GM12878 (cell line): ENCODE measurements around the gene IGSF8. TPM values are rescaled to one million over a fixed set of nuclear protein-coding genes. Genes with fewer than 3 reads are reported as not detected.

ENCODE experiments used
- ATAC-seq: fragments of 200-7000 bp; cut with Tn5 transposase; 3 replicates; pipeline ENCODE4 v1.9.1; 2020; ENCODE audit warnings: mild to moderate bottlenecking, moderate library complexity
- BruUV-seq: library from RNA; stranded (reverse); fragments of 400-500 nt; replicated peaks from 2 replicates; lab custom pipeline; 2021; lab: Mats Ljungman, UMichigan
- CTCF ChIA-PET: fragments of 300-600 bp; sonication (Branson Sonifier 250); formaldehyde crosslinking; extraction: SDS; loops from one replicate; lab custom pipeline; 2021; ENCODE audit warnings: inconsistent platforms; lab: Yijun Ruan, JAX
- POLR2A ChIA-PET: fragments of 350-600 bp; formaldehyde crosslinking; extraction: SDS; loops from one replicate; lab custom pipeline; 2021; ENCODE audit warnings: inconsistent platforms; lab: Charles Lee
- RAD21 ChIA-PET: fragments of 300-600 bp; sonication (Branson Sonifier 250); formaldehyde crosslinking; loops from one replicate; lab custom pipeline; 2023; ENCODE audit warnings: antibody characterized with exemption; ENCODE audit not compliant: unreplicated experiment; lab: Charles Lee
- SMC1A ChIA-PET: fragments of 300-600 bp; sonication (Branson Sonifier 250); formaldehyde crosslinking; loops from one replicate; lab custom pipeline; 2023; ENCODE audit not compliant: unreplicated experiment, uncharacterized antibody; lab: Charles Lee
- DNase-seq: peaks from one replicate; pipeline ENCODE4 v3.0.0-alpha.2; 2011; ENCODE audit warnings: low read depth, low spot score
- FAIRE-seq: peaks from 3 replicates; lab custom pipeline; 2011; peaks lifted over from hg19 to GRCh38; lab: Jason Lieb, UNC
- H2AFZ ChIP-seq: 2 replicates; pipeline ENCODE4 v1.6.0; 2011; ENCODE audit warnings: low read depth, low read length, control low read depth; ENCODE audit not compliant: control insufficient read depth
- H3K27ac ChIP-seq: 2 replicates; pipeline ENCODE4 v1.5.1; 2011; ENCODE audit warnings: control low read depth; ENCODE audit not compliant: control insufficient read depth, insufficient read depth
- H3K27me3 ChIP-seq, 2 experiments: replicated peaks in 1 of 2; 2 replicates each; pipeline versions ENCODE4 v1.6.0 to v1.6.1; 2011; ENCODE audit warnings: low read length in 1 of 2; ENCODE audit not compliant: control insufficient read depth in 2 of 2, insufficient read depth in 2 of 2
- H3K36me3 ChIP-seq, 2 experiments: 2 replicates each; pipeline ENCODE4 v1.5.1; 2011; ENCODE audit warnings: low read length in 1 of 2; ENCODE audit not compliant: control insufficient read depth in 2 of 2, insufficient read depth in 2 of 2
- H3K4me1 ChIP-seq: 2 replicates; pipeline ENCODE4 v1.6.1; 2011; ENCODE audit warnings: mild to moderate bottlenecking, low read length, moderate library complexity, mixed read lengths; ENCODE audit not compliant: control insufficient read depth, insufficient read depth
- H3K4me2 ChIP-seq: 2 replicates; pipeline ENCODE4 v1.6.0; 2011; ENCODE audit warnings: control low read depth; ENCODE audit not compliant: control insufficient read depth, insufficient read depth
- H3K4me3 ChIP-seq: fragments of 200-600 bp; sonication (generic); 2 replicates; pipeline ENCODE4 v1.5.1; 2016
- H3K79me2 ChIP-seq: 2 replicates; pipeline ENCODE4 v1.6.0; 2011; ENCODE audit warnings: low read length; ENCODE audit not compliant: control insufficient read depth, insufficient read depth
- H3K9ac ChIP-seq: 2 replicates; pipeline ENCODE4 v1.8.0; 2011; ENCODE audit warnings: low read length, control low read depth, mixed read lengths; ENCODE audit not compliant: control insufficient read depth, insufficient read depth
- H3K9me3 ChIP-seq: replicated peaks from 3 replicates; pipeline ENCODE4 v1.5.1; 2011; ENCODE audit warnings: mild to moderate bottlenecking, low read length; ENCODE audit not compliant: control insufficient read depth, insufficient read depth
- H4K20me1 ChIP-seq: 2 replicates; pipeline ENCODE4 v1.6.0; 2011; ENCODE audit not compliant: control insufficient read depth, insufficient read depth
- ATF3 ChIP-seq: IDR thresholded peaks from 2 replicates; pipeline ENCODE4 v1.6.1; 2011; ENCODE audit warnings: low read depth, mild to moderate bottlenecking, low read length, moderate library complexity, borderline replicate concordance; ENCODE audit errors: extremely low read depth
- BCL11A ChIP-seq: IDR thresholded peaks from 2 replicates; pipeline ENCODE4 v1.6.1; 2011; ENCODE audit warnings: low read depth, low read length
- DPF2 ChIP-seq: fragments of 450-650 bp; IDR thresholded peaks from 2 replicates; pipeline ENCODE4 v1.6.1; 2017; ENCODE audit warnings: mild to moderate bottlenecking
- EGR1 ChIP-seq, 2 experiments: IDR thresholded peaks; 1 replicate in 1 of 2; 2 replicates in 1 of 2; pipeline ENCODE4 v1.6.1; 2011 to 2012; ENCODE audit warnings: low read depth in 2 of 2, low read length in 2 of 2, borderline replicate concordance in 1 of 2, mild to moderate bottlenecking in 1 of 2, moderate library complexity in 1 of 2
- EP300 ChIP-seq, 2 experiments: fragments of 150-350 bp in 1 of 2; IDR thresholded peaks; 2 replicates each; pipeline ENCODE4 v1.6.1; 2011 to 2012; ENCODE audit warnings: low read depth in 2 of 2, low read length in 2 of 2, borderline replicate concordance in 1 of 2, improper control_type of control experiment in 1 of 2, inconsistent platforms in 1 of 2; ENCODE audit not compliant: control insufficient read depth in 1 of 2
- EZH2 ChIP-seq: IDR thresholded peaks from 2 replicates; pipeline ENCODE4 v1.6.1; 2012; ENCODE audit warnings: low read depth, mild to moderate bottlenecking, control low read depth, inconsistent platforms, low read length, borderline replicate concordance; ENCODE audit not compliant: control insufficient read depth
- GATAD2B ChIP-seq: fragments of 450-650 bp; conservative IDR thresholded peaks from 2 replicates; pipeline ENCODE4 v1.6.1; 2017; ENCODE audit warnings: low read depth, mild to moderate bottlenecking, moderate library complexity
- HSF1 ChIP-seq: fragments of 150-350 bp; IDR thresholded peaks from 2 replicates; pipeline ENCODE4 v1.6.1; 2014; ENCODE audit warnings: mild to moderate bottlenecking, low read depth, low read length
- JUND ChIP-seq: IDR thresholded peaks from 2 replicates; pipeline ENCODE4 v1.6.1; 2012; ENCODE audit warnings: low read depth, mild to moderate bottlenecking, low read length, improper control_type of control experiment, moderate library complexity
- NR2F1 ChIP-seq: fragments of 450-650 bp; conservative IDR thresholded peaks from 2 replicates; pipeline ENCODE4 v1.6.1; 2017; ENCODE audit warnings: mild to moderate bottlenecking
- RB1 ChIP-seq: fragments of 450-650 bp; formaldehyde crosslinking; IDR thresholded peaks from 2 replicates; pipeline ENCODE4 v1.6.1; 2017; ENCODE audit warnings: mild to moderate bottlenecking, borderline replicate concordance
- STAT3 ChIP-seq: IDR thresholded peaks from 2 replicates; pipeline ENCODE4 v1.6.1; 2011; ENCODE audit warnings: low read depth, low read length, improper control_type of control experiment
- TAF1 ChIP-seq: IDR thresholded peaks from 2 replicates; pipeline ENCODE4 v1.6.1; 2011; ENCODE audit warnings: mild to moderate bottlenecking, low read depth, low read length, borderline replicate concordance
- ZBTB33 ChIP-seq: fragments of 450-650 bp; IDR thresholded peaks from 2 replicates; pipeline ENCODE4 v1.6.1; 2017; ENCODE audit warnings: mild to moderate bottlenecking
- ZBTB4 ChIP-seq: fragments of 450-650 bp; formaldehyde crosslinking; IDR thresholded peaks from 2 replicates; pipeline ENCODE4 v1.4.0; 2022; ENCODE audit warnings: mild to moderate bottlenecking, moderate library complexity
- ZNF384 ChIP-seq: IDR thresholded peaks from 2 replicates; pipeline ENCODE4 v1.6.1; 2012; ENCODE audit warnings: low read depth, mild to moderate bottlenecking, low read length, improper control_type of control experiment, borderline replicate concordance
- ZZZ3 ChIP-seq: IDR thresholded peaks from 2 replicates; pipeline ENCODE4 v1.6.1; 2011; ENCODE audit warnings: low read depth; ENCODE audit not compliant: control insufficient read depth, insufficient read length
- WGBS: methylation state at CpG from one replicate; pipeline ENCODE4 v1.1.6; 2016; ENCODE audit warnings: low lambda C conversion rate; ENCODE audit not compliant: insufficient replicate concordance, insufficient coverage; ENCODE audit errors: missing lambda C conversion rate; 5-methylcytosine and 5-hydroxymethylcytosine counted together
- in situ Hi-C: fragments of 300-500 bp; cut with MboI; formaldehyde crosslinking; loops from 9 replicates; pipeline ENCODE4 v1.14.3; 2018; ENCODE audit warnings: mixed read lengths
- intact Hi-C: fragments of 100-400 bp; cut with micrococcal nuclease; formaldehyde crosslinking; loops from one replicate; pipeline ENCODE4 v1.14.2; 2022; ENCODE audit not compliant: unreplicated experiment
- polyA plus RNA-seq, 11 experiments: library from polyadenylated mRNA; depleted of rRNA in 4 of 11; unstranded in 6 of 11; stranded (reverse) in 5 of 11; fragments of >200 nt; fragmentation: Nextera tagmentation in 4 of 11; fragmentation: Illumina TruSeq in 1 of 11; extraction: Ambion mirVana in 4 of 11; extraction: Trizol in 1 of 11; gene quantifications; 1 replicate in 1 of 11; 2 replicates in 10 of 11; pipeline versions ENCODE4 v1.2.1 to v1.2.3, GENCODE V29; 2011 to 2016; ENCODE audit warnings: inconsistent platforms in 2 of 11, missing spikeins in 2 of 11, low read depth in 1 of 11
- total RNA-seq, 4 experiments: library from RNA; depleted of rRNA in 3 of 4; stranded (reverse); fragments of >200 nt in 3 of 4; fragmentation: Illumina TruSeq in 1 of 4; extraction: Trizol in 1 of 4; gene quantifications; 2 replicates each; pipeline versions ENCODE4 v1.2.1 to v1.2.3, GENCODE V29; 2013 to 2021

IGSF8 gene
- total and polyA plus RNA-seq, 10 of the 15 experiments (the other 5 are each of a cell fraction or from before 2014, with no cell fraction given): 0.64 to 24.7 (median 13.9) TPM

- FAIRE-seq: no peak
- Histone ChIP-seq H3K9ac (no peak overlapping the region), H3K4me2 (no peak overlapping the region), H3K79me2 (no peaks in the 10 kb centered on the region), H3K4me3 (no peak overlapping the region), H3K27me3 (peaks cover under 1 to 2% of the 10 kb centered on the region in 2 experiments; a peak in 3 of 4 replicates), H2AFZ (no peak overlapping the region), H3K27ac (no peak overlapping the region), H4K20me1 (no peaks in the 10 kb centered on the region), H3K4me1 (peaks cover 18% of the 10 kb centered on the region), H3K9me3 (no peaks in the 10 kb centered on the region), H3K36me3 (no peaks in the 10 kb centered on the region)
- DNase-seq: no peak
- POLR2A ChIA-PET: no interaction called here
- intact Hi-C loops (no loop called here), in situ Hi-C loops (no loop called here)
- SMC1A ChIA-PET: interaction anchor here (1.0 to 8.9 kb wide), 5 partner anchors 8 to 67 kb away, joined by 3 to 89 read pairs (median 5); no protein-coding TSS in a partner anchor
- RAD21 ChIA-PET: interaction anchor here (1.2 to 1.7 kb wide), 2 partner anchors 28 to 150 kb away, joined by 3 to 6 read pairs; partner anchors contain the start of gene TAGLN2
- ATAC-seq: no peak
- WGBS: 16% methylated on average over 4 of the region's 4 CpGs
- CTCF ChIA-PET: interaction anchor here (30.2 to 49.8 kb wide), 2 partner anchors 10 to 16 kb away, joined by 1035 read pairs; partner anchors contain the start of genes IGSF8, KCNJ10 and KCNJ9
- BruUV-seq: no TSS peak
- TF ChIP-seq EP300 (IDR thresholded peaks at IDR 0.05; ENCODE audit: borderline replicate concordance in 1 of 2, control insufficient read depth in 1 of 2, low read depth in 2 of 2, low read length in 2 of 2) (no peak), RB1 (no peak), TAF1 (no peak), STAT3 (no peak), NR2F1 (no peak), ATF3 (no peak), JUND (no peak), DPF2 (no peak), BCL11A (no peak), ZNF384 (no peak), EZH2 (no peak), ZZZ3 (no peak), GATAD2B (no peak), ZBTB4 (CRISPR knock-in tag) (no peak), HSF1 (no peak), ZBTB33 (no peak), EGR1 (IDR thresholded peaks at IDR 0.05; ENCODE audit: borderline replicate concordance in 1 of 2, low read depth in 2 of 2, low read length in 2 of 2) (no peak)
Observed at GRCh38 chr1:160074865-160075264, 23.6 kb downstream of the IGSF8 start.
